GM12892 (cell line): ENCODE results near the gene NQO1.

Experiments
- POLR2A ChIP-seq: IDR thresholded peaks from 2 replicates; pipeline ENCODE4 v1.6.1; 2011; ENCODE audit warnings: low read depth, low read length, control low read depth
- POLR2AphosphoS5 ChIP-seq: IDR thresholded peaks from 2 replicates; pipeline ENCODE4 v1.6.1; 2011; ENCODE audit warnings: low read depth, low read length, control low read depth
- TAF1 ChIP-seq: IDR thresholded peaks from 2 replicates; pipeline ENCODE4 v1.6.1; 2011; ENCODE audit warnings: low read depth, mild to moderate bottlenecking, control low read depth, low read length, borderline replicate concordance

DNA sequence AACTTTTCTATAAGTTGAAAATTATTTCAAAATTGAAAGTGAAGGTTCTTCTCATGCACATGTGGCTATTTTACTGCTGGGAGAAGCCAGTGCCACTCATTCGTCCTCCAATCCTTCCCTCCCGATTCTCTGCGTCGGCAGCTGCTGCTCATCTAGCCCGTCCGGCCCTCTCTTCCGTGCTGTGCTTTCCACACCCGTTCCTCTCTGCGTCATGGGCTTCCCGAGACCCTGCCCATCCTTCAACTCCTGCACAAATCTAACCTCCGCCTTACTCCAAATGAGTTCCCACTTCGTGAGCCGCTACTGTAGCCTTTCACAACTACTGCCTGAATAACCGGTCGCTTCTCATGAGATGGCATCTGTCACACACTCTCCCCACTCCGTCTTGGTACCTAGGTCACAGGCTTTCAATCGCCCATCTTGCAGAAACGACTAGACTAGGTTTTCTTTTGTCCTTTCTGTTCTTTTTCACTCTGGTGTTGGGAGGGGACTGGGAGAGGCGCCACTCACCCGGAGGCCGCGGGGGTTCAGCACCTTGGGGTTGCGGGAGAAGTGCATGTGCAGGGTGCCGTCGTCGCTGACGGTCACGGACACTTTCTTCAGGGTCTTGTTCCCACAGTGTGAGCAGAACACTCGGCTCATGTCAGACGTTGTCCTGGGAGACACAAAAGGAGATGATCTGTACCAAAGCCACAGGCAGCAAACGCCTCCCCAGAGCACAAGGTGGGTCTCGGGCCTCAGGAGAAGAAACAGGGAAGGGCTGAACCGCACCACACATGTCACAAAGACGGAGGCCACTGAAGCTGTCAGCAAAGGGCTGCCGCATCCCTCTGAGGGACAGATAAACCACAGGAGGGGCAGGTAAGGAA, 18.2 kb upstream of the NQO1 start:
- no peak for TF ChIP-seq POLR2A
- no peak for TF ChIP-seq POLR2AphosphoS5
- no peak for TF ChIP-seq TAF1
